Right lobe of liver (tissue), 4 donors: Measurements from ENCODE around the gene AGRN.
"Not testable (repeated sequence)": the region's sequence is repeated elsewhere in the genome, so short reads cannot be mapped to it uniquely, and the experiment has no call there.

Experiments used
- CTCF ChIP-seq, 4 donors: fragments of 200-600 bp in 3 of 4; fragments of 450-650 bp in 1 of 4; IDR thresholded peaks; one replicate each; pipeline versions ENCODE4 v1.5.1 to v1.8.0; 2016 to 2022; ENCODE audit warnings: antibody characterized with exemption in 4 of 4, mild to moderate bottlenecking in 2 of 4
- POLR2A ChIP-seq: fragments of 450-650 bp; IDR thresholded peaks from one replicate; pipeline ENCODE4 v1.6.1; 2017; ENCODE audit warnings: antibody characterized with exemption, mild to moderate bottlenecking
- donor health status: DM: no; HTN: no; CAD: no.
- donor health status: DM: no; HTN: no; CAD: no.
- donor health status: DM: no; HTN: yes; CAD: no.

GRCh38 chr1:1057769-1058087 is 37.8 kb downstream of the AGRN start:
- not testable (repeated sequence) for TF ChIP-seq CTCF (IDR thresholded peaks at IDR 0.05); POLR2A
